Stimulated activated CD4-positive, alpha-beta T cell treated with anti-CD3 and anti-CD28 coated beads, Interleukin-1b, Interleukin-23, amount 100 ng/mL, for 48 hours (primary cell): ENCODE measurements around the gene CCDC127.
"Not testable (repeated sequence)": the region's sequence is repeated elsewhere in the genome, so short reads cannot be mapped to it uniquely, and the experiment has no call there.

ENCODE experiments used
- DNase-seq: peaks from one replicate; pipeline ENCODE4 v3.0.0-alpha.2; 2020

The CCDC127 gene

GRCh38 chr5:203246-203930 lies 14.6 kb downstream of the CCDC127 start:
- no peak for DNase-seq

DNA sequence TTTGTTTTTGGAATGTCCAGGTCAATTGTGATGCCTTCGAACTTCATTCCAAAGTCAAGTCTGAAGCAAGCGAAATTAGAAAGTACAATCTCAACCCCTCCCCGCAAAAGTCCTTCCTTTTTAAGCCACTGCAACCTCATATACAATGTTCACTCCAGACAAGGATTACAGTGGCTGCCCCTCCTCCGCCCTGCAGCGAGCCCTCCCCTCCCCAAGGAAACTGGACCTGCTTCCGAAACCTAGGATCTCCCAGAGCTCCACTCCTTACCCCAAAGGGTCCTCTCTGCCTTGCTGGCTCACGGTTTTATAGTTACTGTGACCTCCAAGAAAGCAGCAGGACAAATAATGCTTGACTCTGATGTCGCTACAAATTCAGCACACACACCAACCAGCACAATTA lies 16.3 kb downstream of the CCDC127 start:
- no peak for DNase-seq

GRCh38 chr5:200985-201384 lies 17.0 kb downstream of the CCDC127 start:
- DNase-seq, result no peak

DNA sequence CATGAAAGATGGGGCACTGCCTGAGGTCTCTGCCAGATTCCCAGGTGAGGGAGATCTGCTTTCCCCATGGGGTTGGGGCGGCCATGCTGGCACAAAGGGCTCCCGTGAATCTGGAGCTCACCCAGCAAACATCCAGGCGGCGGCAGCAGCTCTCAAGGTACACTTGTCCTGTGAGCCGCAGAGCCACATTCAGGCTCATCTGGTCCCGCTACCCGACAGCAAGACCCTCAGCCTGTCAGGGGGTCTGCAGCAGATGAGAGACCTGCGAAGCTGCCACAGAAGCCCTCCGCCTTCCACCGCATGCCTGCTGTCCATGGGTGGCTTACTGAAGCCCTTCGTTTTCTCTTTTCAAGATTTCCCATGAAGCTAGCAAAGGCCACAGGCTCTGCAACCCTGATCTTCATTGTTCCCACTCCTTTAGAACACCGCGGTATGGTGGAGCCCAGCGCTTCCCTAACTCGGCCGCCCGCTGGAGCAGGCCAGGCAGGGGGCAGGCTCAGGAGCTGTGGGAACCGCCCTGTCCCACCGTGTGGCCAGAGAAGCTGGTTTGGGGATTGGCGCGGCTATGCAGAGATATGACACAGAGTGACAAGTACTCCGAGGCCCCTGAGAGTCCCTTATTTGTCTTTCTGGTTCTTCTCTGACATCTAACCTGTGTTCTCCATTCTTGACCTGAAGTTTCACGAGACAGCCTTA lies 17.9 kb downstream of the CCDC127 start:
- no peak for DNase-seq

DNA sequence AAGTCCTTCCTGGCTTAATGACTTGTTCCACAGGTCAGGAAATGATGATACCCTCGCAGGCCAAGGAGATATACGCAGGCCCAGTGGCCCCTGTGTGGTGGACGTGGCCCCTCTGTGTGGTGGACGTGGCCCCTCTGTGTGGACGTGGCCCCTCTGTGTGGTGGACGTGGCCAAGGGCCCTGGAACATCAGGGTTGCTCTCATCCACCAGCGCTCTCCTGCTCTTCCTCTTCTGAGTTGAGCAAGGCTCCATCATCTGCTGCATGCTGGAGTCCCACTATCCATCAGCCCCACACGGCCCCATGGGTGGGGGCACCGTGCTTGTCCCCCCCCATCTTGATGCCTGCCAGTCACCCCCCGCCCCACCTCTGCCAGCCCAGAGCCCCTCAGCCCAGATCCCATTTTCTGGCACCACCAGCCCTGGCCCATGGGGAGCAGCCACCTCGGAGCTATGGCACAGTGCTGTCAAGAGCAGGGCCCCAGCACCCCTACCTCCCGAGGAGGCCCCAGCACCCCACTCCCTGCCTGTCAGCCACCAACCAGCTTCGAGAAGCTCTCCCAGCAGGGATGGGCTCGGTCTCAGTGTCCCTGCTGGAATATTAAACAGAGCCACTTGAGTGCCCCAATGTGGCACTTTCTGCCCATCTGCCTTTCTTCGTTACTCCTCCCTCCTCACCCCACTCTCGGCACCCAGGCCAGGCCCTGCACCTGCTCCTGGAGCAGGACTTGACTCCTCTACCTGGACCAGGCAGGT lies 18.6 kb downstream of the CCDC127 start:
- DNase-seq, result no peak

GRCh38 chr5:198516-199196 lies 19.3 kb downstream of the CCDC127 start:
- DNase-seq, result no peak

DNA sequence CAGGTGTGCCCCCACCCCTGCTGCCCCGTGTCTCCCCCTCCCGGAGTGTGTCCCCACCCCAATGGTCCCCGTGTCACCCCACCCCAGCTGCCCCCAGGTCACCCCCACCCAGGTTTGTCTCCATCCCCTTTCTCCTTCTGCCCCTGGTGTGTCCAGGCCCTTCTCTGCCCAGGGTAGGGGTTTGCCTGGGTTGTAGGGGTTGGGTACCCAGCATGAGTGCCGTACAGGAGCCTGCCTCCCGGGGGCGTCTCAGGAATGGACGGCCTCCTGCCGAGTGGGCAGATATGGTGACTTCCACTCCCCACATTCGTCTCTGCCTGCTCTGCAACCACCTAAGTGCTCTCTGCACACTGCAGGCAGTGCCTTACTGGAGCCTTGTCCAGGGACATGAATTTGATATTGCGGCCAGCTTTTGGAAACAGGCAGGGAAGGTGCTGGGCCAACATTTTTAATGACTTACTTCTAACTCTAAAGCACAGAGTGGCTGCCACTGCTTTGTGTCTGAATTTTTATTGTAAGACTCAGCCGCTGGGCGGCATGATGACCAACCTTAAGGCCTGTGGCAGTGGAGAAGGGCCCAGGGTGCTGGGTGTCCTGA lies 20.0 kb downstream of the CCDC127 start:
- DNase-seq, result no peak

DNA sequence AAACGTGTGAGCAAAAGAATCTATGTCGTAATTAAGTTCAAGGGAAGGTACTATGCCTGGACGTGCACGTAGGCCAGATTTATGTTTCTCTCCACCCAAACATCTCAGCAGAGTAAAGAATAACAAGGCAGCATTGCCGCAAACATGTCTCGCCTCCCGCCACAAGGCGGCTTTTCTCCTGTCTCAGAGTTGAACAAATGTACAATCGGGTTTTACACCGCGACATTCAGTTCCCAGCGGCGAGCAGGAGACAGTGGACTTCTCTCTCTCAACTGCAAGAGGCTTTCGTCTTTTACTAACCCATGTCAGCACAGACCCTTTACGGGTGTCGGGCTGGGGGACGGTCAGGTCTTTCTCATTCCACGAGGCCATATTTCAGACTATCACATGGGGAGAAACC lies 20.9 kb downstream of the CCDC127 start:
- not testable (repeated sequence) for DNase-seq

DNA sequence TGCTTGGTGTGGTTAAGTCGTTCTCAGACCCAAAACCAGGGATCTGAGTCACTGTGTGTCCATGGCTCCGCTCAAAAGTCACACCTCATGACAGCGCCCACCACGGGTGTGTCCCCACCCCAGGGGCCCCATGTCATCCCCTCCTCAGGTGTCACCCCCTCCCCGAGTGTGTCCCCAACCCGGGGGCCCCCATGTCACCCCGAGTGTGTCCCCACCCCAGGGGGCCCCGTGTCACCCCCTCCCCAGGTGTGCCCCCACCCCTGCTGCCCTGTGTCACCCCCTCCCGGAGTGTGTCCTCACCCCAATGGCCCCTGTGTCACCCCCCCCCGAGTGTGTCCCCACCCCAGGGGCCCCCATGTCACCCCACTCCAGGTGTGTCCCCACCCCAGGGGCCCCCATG lies 21.6 kb downstream of the CCDC127 start:
- DNase-seq, result no peak

DNA sequence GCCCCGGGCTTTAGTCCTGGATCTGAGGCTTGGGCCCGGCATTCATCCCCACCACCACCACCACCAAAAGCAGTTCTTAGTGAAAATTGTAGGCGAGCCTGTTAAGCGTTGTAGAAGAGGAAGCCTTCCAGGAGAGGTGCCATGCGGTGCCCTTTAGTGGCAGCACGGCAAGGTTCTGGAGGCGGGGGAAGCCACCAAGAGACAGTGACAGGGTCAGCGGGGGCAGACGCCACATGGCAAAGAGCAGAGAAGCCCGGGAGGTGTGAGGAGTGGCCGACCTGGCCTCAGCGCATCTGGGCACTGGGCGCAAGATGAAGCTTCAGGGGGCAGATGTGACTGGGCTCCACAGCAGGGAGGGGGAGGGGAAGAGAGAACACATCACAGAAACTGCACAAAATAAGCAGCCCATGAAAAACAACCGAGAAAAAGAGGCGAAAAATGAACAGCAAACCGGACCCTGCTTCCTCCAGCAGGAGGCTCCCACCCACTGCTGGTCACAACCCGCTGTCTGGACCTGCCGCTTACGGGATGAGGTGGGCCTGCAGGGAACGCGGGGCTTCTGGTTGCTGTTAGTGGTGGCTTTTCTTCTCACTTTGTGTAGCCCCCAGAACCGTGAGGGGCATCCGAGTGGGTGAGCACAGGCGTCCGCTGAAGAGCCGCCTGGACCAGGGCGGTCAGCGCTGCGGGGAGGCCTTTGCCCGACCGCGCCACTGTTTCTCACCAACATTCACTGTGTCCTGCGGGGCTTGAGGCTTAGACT lies 22.4 kb downstream of the CCDC127 start:
- no peak for DNase-seq

GRCh38 chr5:194603-195209 lies 23.2 kb downstream of the CCDC127 start:
- no peak for DNase-seq

- no peak for DNase-seq
Observed at GRCh38 chr5:194102-194501, 23.9 kb downstream of the CCDC127 start.

GRCh38 chr5:192970-193831 lies 24.8 kb downstream of the CCDC127 start:
- no peak for DNase-seq

DNA sequence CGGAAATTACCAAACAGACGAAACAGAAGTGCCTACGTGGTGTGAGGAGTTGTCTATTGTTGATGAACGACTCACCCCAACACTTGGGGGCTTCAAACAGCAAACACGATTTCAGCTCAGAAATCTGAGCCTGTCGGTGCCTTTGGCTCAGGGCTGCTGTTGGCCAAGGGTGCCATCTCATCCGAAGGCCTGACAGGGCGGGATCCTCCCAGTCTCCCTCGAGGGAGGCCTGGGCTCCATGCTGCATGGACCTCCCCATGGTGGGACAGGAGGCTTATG lies 25.3 kb downstream of the CCDC127 start:
- no peak for DNase-seq

- no peak for DNase-seq
Observed at GRCh38 chr5:191949-192690, 25.8 kb downstream of the CCDC127 start.

GRCh38 chr5:191036-191948 lies 26.7 kb downstream of the CCDC127 start, which contains the start of gene LRRC14B:
Gene LRRC14B (plus strand): TSS chr5:191495. CDS start chr5:191539, 44 bp downstream.
- DNase-seq, result no peak

DNA sequence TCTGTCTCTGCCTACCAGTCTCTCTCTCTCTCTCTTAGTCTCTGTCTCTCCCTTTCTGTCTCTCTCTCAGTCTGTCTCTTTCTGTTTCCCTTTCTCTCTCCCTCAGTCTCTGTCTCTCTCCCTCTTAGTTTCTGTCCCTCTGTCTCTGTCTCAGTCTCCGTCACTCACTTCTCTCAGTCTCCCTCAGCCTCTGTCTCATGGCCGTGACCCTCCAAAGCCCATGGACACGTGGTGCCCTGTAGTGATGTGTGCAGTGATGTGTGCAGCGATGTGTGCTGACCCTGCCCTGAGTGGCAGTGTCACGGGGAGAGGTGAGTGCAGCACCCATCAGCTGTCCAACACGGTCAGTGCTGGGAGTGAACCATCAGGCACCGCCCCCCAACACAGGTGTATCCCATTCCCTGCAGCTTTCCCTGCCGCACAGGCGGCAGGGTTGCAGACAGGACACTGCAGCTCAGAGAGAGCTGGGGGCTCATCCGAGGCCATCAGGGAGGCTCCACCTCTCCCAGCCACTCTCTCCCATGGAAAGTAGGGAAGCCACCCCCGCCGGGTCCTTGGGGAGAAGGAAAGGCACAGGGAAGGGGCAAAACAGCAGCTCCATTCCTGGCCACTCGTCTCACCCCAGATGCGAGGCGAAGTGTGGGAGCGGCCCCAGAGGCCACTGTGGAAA lies 27.5 kb downstream of the CCDC127 start:
- no peak for DNase-seq

DNA sequence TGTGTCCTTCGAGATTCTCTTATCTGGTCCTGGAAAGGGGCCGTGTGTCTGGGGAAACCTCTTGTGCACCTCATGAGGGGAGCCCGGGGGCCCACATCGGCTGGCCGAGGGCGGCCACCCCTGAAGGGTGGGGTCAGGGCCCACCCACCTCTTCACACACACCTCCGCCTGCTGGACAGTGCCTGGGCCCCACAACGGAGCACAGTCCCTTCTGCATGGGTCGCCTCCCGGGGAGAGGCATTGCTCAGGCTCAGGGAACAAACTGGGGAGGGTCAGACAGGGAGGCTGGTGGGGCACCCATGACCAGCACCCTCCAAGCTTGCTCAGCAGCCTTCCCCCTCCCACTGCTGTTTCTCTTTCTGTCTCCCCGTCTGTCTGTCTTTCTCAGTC lies 28.0 kb downstream of the CCDC127 start:
- no peak for DNase-seq
